GM23248 (cell line): ENCODE data around the gene JARID2. TPM values are rescaled to one million over a fixed set of nuclear protein-coding genes. Genes with fewer than 3 reads are reported as not detected.

Source experiments
- DNase-seq: peaks from one replicate; pipeline ENCODE4 v3.0.0-alpha.2; 2015
- H2AFZ ChIP-seq: fragments of 200-600 bp; sonication (generic); 2 replicates; pipeline ENCODE4 v1.6.1; 2016; ENCODE audit warnings: antibody characterized with exemption
- H3F3A ChIP-seq: fragments of 200-600 bp; sonication (generic); 2 replicates; pipeline ENCODE4 v1.6.1; 2016; ENCODE audit warnings: mild to moderate bottlenecking, antibody characterized with exemption, mixed run types; ENCODE audit not compliant: insufficient read depth
- H3K27ac ChIP-seq: fragments of 200-600 bp; sonication (generic); 2 replicates; pipeline ENCODE4 v1.5.1; 2016; ENCODE audit warnings: mild to moderate bottlenecking
- H3K27me3 ChIP-seq: fragments of 200-600 bp; sonication (generic); replicated peaks from 2 replicates; pipeline ENCODE4 v1.6.1; 2016; ENCODE audit warnings: mild to moderate bottlenecking; ENCODE audit not compliant: insufficient read depth
- H3K36me3 ChIP-seq: fragments of 200-600 bp; sonication (generic); 2 replicates; pipeline ENCODE4 v1.6.1; 2016; ENCODE audit warnings: low read depth, mild to moderate bottlenecking
- H3K4me1 ChIP-seq: fragments of 200-600 bp; sonication (generic); 2 replicates; pipeline ENCODE4 v1.6.1; 2016; ENCODE audit warnings: mild to moderate bottlenecking; ENCODE audit not compliant: insufficient read depth
- H3K4me2 ChIP-seq: fragments of 200-600 bp; sonication (generic); one replicate; pipeline ENCODE4 v1.6.1; 2016; ENCODE audit warnings: mild to moderate bottlenecking; ENCODE audit not compliant: unreplicated experiment
- H3K4me3 ChIP-seq: fragments of 200-600 bp; sonication (generic); 2 replicates; pipeline ENCODE4 v1.5.1; 2016; ENCODE audit warnings: mild to moderate bottlenecking
- H3K79me2 ChIP-seq: fragments of 200-600 bp; sonication (generic); 2 replicates; pipeline ENCODE4 v1.6.1; 2016; ENCODE audit warnings: mild to moderate bottlenecking; ENCODE audit not compliant: insufficient read depth
- H3K9ac ChIP-seq: fragments of 200-600 bp; sonication (generic); 2 replicates; pipeline ENCODE4 v1.6.1; 2016; ENCODE audit warnings: mild to moderate bottlenecking
- H3K9me2 ChIP-seq: fragments of 200-600 bp; sonication (generic); 2 replicates; pipeline ENCODE4 v1.6.1; 2016; ENCODE audit warnings: mixed run types, mild to moderate bottlenecking, moderate library complexity; ENCODE audit not compliant: insufficient read depth
- H3K9me3 ChIP-seq: fragments of 200-600 bp; sonication (generic); one replicate; pipeline ENCODE4 v1.6.1; 2017; ENCODE audit warnings: low read depth
- H4K20me1 ChIP-seq: fragments of 200-600 bp; sonication (generic); 2 replicates; pipeline ENCODE4 v1.6.0; 2016; ENCODE audit not compliant: insufficient read depth
- EZH2 ChIP-seq: fragments of 200-600 bp; sonication (generic); IDR thresholded peaks from 2 replicates; pipeline ENCODE4 v1.6.1; 2018; ENCODE audit warnings: antibody characterized with exemption, mild to moderate bottlenecking; ENCODE audit not compliant: insufficient read depth, poor library complexity, severe bottlenecking
- EZH2phosphoT487 ChIP-seq: fragments of 200-600 bp; sonication (generic); IDR thresholded peaks from 2 replicates; pipeline ENCODE4 v1.6.1; 2018; ENCODE audit warnings: antibody characterized with exemption, moderate library complexity, mild to moderate bottlenecking, low read depth; ENCODE audit not compliant: insufficient read depth
- WGBS, 2 experiments: methylation state at CpG; one replicate each; pipeline ENCODE4 v1.1.6; 2015 to 2017; ENCODE audit warnings: low lambda C conversion rate in 2 of 2, low coverage in 1 of 2; ENCODE audit errors: missing lambda C conversion rate in 2 of 2; 5-methylcytosine and 5-hydroxymethylcytosine counted together
- in situ Hi-C: fragments of 300-500 bp; cut with MboI; formaldehyde crosslinking; loops from 2 replicates; pipeline ENCODE4 v1.15.0; 2020
- polyA plus RNA-seq: library from polyadenylated mRNA; unstranded; fragments of >200 nt; fragmentation: Nextera tagmentation; extraction: Ambion mirVana; gene quantifications from 2 replicates; pipeline ENCODE4 v1.2.1, GENCODE V29; 2016
- total RNA-seq: library from RNA; depleted of rRNA; stranded (reverse); fragments of >200 nt; shearing (Covaris generic); gene quantifications from 2 replicates; pipeline ENCODE4 v1.2.3, GENCODE V29; 2014

JARID2 gene
- total and polyA plus RNA-seq, 2 experiments from 2014 or later, result 3.9 to 9.3 TPM

DNA sequence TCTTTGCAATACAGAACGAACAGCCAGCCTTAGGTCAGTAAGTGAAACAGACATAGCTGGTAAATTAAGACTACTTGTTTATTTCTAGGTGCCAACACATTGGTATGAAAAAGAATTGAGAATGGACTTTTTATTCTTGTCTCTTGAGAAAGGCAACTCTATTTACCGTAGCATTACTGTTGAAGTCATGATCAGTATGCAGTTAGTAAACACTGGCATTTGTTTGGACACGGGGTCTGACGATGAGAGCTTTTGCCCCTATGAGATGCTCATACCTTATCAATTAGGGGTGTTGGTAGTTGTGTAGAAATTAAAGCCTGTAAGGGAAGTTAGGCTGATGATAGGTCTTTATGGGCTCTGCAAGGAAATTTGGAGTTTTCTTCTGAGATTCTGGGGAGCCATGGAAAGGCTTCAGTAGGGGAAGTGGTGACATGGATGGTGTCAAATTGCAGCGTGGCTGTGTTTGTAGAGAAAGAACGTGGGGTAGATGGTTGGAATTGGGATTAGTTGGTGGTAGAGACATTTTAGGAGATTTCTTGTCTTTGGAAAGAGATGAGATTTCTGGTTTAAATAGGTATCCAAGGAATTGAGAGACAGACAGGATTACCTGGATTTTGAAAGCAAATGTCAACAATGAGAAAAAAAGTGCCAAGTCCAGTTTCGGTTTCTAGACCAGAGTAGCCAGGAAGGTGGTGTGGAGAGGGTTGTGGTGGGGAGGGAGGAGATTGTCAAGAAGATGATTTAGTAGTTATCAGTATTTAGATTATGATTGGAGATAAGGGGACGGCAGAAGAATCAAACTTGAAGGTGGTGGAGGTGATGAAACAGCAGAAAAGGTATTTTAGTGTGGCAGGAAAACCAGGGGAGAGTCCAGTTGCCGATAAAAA is 116.6 kb downstream of the JARID2 start:
- Histone ChIP-seq H3K4me2 (no peak overlapping the region), H3F3A (0 out of 2 replicates have a peak, but pooled peaks cover 9% of the 10 kb centered on the region), H3K9me3 (no peaks in the 10 kb centered on the region), H3K36me3 (no peaks in the 10 kb centered on the region), H3K79me2 (peaks cover 98% of the 10 kb centered on the region), H3K27me3 (no peaks in the 10 kb centered on the region), H4K20me1 (no peaks in the 10 kb centered on the region; the same call in 1 of the 2 replicates), H2AFZ (no peak overlapping the region), H3K9me2 (no peaks in the 10 kb centered on the region), H3K27ac (no peak overlapping the region), H3K9ac (no peak overlapping the region), H3K4me1 (peaks cover 24% of the 10 kb centered on the region), H3K4me3 (no peak overlapping the region)
- TF ChIP-seq EZH2phosphoT487 (no peak), EZH2 (no peak)
- no peak for DNase-seq
- 91 to 93% methylated on average over 9 of the region's 9 CpGs for WGBS, 2 experiments
- in situ Hi-C loops, result no loop called here

DNA sequence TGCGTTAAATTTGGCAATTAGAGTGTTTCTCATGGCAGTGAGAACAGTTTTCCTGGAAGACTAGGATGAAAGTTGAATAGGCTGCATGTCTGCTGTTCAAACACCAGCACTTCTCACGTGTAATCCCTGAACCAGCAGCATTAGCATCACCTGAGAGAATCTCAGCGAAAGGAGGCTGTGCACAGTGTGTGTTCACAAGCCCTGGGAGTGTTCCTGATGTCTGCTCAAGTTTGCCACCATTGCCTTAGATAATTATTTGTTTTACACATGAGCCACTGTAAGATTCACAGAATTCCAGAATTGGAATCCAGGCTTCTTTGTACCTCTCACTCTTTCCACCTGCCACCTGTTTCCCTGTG is 117.3 kb downstream of the JARID2 start:
- H3K9ac ChIP-seq, result no peak overlapping the region
- peaks cover 24% of the 10 kb centered on the region for H3K4me1 ChIP-seq
- no peak for TF ChIP-seq EZH2
- no peak for TF ChIP-seq EZH2phosphoT487
- DNase-seq, result no peak
- H3K4me2 ChIP-seq, result no peak overlapping the region
- no peaks in the 10 kb centered on the region for H3K27me3 ChIP-seq
- WGBS, 2 experiments, result 91 to 96% methylated on average over 3 of the region's 3 CpGs
- H3K36me3 ChIP-seq, result no peaks in the 10 kb centered on the region
- H3K4me3 ChIP-seq, result no peak overlapping the region
- peaks cover 98% of the 10 kb centered on the region for H3K79me2 ChIP-seq
- no peaks in the 10 kb centered on the region; the same call in 1 of the 2 replicates for H4K20me1 ChIP-seq
- no peak overlapping the region for H3K27ac ChIP-seq
- in situ Hi-C loops, result no loop called here
- 0 out of 2 replicates have a peak, but pooled peaks cover 9% of the 10 kb centered on the region for H3F3A ChIP-seq
- H3K9me3 ChIP-seq, result no peaks in the 10 kb centered on the region
- H3K9me2 ChIP-seq, result no peaks in the 10 kb centered on the region
- no peak overlapping the region for H2AFZ ChIP-seq

GRCh38 chr6:15363523-15364400 is 117.9 kb downstream of the JARID2 start:
- in situ Hi-C loops, result no loop called here
- no peak overlapping the region for H3K27ac ChIP-seq
- peaks cover 24% of the 10 kb centered on the region for H3K4me1 ChIP-seq
- peaks cover 98% of the 10 kb centered on the region for H3K79me2 ChIP-seq
- 0 out of 2 replicates have a peak, but pooled peaks cover 9% of the 10 kb centered on the region for H3F3A ChIP-seq
- H4K20me1 ChIP-seq, result no peaks in the 10 kb centered on the region; the same call in 1 of the 2 replicates
- H3K36me3 ChIP-seq, result no peaks in the 10 kb centered on the region
- no peak for TF ChIP-seq EZH2
- TF ChIP-seq EZH2phosphoT487, result no peak
- H3K4me3 ChIP-seq, result no peak overlapping the region
- WGBS, 2 experiments, result 61 to 71% methylated on average over 9 of the region's 9 CpGs
- no peaks in the 10 kb centered on the region for H3K27me3 ChIP-seq
- H3K9ac ChIP-seq, result no peak overlapping the region
- H3K9me3 ChIP-seq, result no peaks in the 10 kb centered on the region
- no peak for DNase-seq
- H3K4me2 ChIP-seq, result no peak overlapping the region
- no peaks in the 10 kb centered on the region for H3K9me2 ChIP-seq
- H2AFZ ChIP-seq, result no peak overlapping the region

DNA sequence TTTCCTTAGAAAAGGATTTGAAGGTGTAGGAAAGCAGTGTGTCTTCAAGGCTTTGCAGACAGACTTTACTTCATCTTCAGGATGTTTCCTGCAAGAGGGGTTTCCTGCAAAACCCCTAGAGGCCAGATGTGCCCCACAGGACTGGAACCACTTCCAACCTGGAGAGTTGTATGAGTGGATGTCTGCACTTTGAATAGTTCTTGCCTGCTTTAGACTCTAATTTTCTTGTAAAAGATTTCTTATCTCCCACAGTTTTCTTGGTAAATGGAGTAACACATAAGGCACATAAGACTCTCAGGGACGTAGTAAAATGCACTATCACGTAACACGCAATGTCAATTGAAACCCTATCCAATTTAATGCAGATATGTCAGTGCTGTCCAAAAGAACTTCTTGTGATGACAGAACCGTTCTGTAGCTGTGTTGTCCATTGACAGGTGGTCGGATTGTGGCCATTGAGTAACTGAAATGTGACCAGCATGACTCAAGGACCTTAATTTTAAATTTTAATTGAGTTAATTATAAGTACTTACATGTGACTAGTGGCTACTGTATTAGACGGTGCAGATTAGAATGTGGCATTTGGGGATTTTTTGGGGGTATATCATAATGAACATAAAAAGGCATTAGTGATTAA is 118.7 kb downstream of the JARID2 start:
- H3K9ac ChIP-seq, result peak overlapping the region; percentile 56; the same call in 1 of the 2 replicates
- H2AFZ ChIP-seq, result no peak overlapping the region
- no peaks in the 10 kb centered on the region for H3K9me3 ChIP-seq
- H3K79me2 ChIP-seq, result peaks cover 98% of the 10 kb centered on the region
- H4K20me1 ChIP-seq, result no peaks in the 10 kb centered on the region
- DNase-seq, result no peak
- no peak overlapping the region for H3K4me2 ChIP-seq
- in situ Hi-C loops, result no loop called here
- H3F3A ChIP-seq, result 0 out of 2 replicates have a peak, but pooled peaks cover 9% of the 10 kb centered on the region
- no peaks in the 10 kb centered on the region for H3K9me2 ChIP-seq
- TF ChIP-seq EZH2phosphoT487, result no peak
- no peak for TF ChIP-seq EZH2
- H3K4me1 ChIP-seq, result peaks cover 18% of the 10 kb centered on the region
- no peaks in the 10 kb centered on the region for H3K27me3 ChIP-seq
- H3K27ac ChIP-seq, result peak overlapping the region; percentile 61
- H3K36me3 ChIP-seq, result no peaks in the 10 kb centered on the region
- WGBS, 2 experiments, result 82 to 85% methylated on average over 6 of the region's 6 CpGs
- H3K4me3 ChIP-seq, result no peak overlapping the region
